ENCODE results near the gene CCS.

The CCS gene

GRCh38 chr11:66568124-66568916 is 24.7 kb upstream of the CCS start, which contains the start of gene CTSF:
Gene CTSF (minus strand): TSS chr11:66568606. CDS start chr11:66568486, 120 bp downstream.
- TF ChIP-seq CTCF (IDR thresholded peaks at IDR 0.05; ENCODE audit: control insufficient read depth, extremely low read depth, insufficient read depth): no peak
- peak within 1 kb of the TSS; percentile 56 for H3K4me3 ChIP-seq (ENCODE audit: low read depth, low read length)
- peak; percentile 64 for DNase-seq (ENCODE audit: low read depth)

GRCh38 chr11:66569076-66569475 is 23.9 kb upstream of the CCS start:
- no peak for DNase-seq (ENCODE audit: low read depth)
- TF ChIP-seq CTCF (IDR thresholded peaks at IDR 0.05; ENCODE audit: control insufficient read depth, extremely low read depth, insufficient read depth): no peak
- no peak overlapping the region for H3K4me3 ChIP-seq (ENCODE audit: low read depth, low read length)

GRCh38 chr11:66570079-66570849 is 22.7 kb upstream of the CCS start:
- DNase-seq (ENCODE audit: low read depth): no peak
- no peak overlapping the region for H3K4me3 ChIP-seq (ENCODE audit: low read depth, low read length)
- no peak for TF ChIP-seq CTCF (IDR thresholded peaks at IDR 0.05; ENCODE audit: control insufficient read depth, extremely low read depth, insufficient read depth)

- H3K4me3 ChIP-seq (ENCODE audit: low read depth, low read length): no peak overlapping the region
- TF ChIP-seq CTCF (IDR thresholded peaks at IDR 0.05; ENCODE audit: control insufficient read depth, extremely low read depth, insufficient read depth): no peak
- no peak for DNase-seq (ENCODE audit: low read depth)
These were observed 22.2 kb upstream of the CCS start for GRCh38 chr11:66570850-66571180.

- no peak for DNase-seq (ENCODE audit: low read depth)
- TF ChIP-seq CTCF (IDR thresholded peaks at IDR 0.05; ENCODE audit: control insufficient read depth, extremely low read depth, insufficient read depth): peak; percentile 54
- H3K4me3 ChIP-seq (ENCODE audit: low read depth, low read length): no peak overlapping the region
These were observed 13.9 kb upstream of the CCS start for GRCh38 chr11:66579017-66579606.

- no peak for DNase-seq (ENCODE audit: low read depth)
- TF ChIP-seq CTCF (IDR thresholded peaks at IDR 0.05; ENCODE audit: control insufficient read depth, extremely low read depth, insufficient read depth): no peak
- H3K4me3 ChIP-seq (ENCODE audit: low read depth, low read length): no peak overlapping the region
These were observed 12.2 kb upstream of the CCS start for GRCh38 chr11:66580803-66581202.
